ENCODE data around the gene SPNS3. TPM values are rescaled to one million over a fixed set of nuclear protein-coding genes. Genes with fewer than 3 reads are reported as not detected.

The SPNS3 gene
- total RNA-seq, 1 experiment from 2014 or later: 0.37 TPM

DNA sequence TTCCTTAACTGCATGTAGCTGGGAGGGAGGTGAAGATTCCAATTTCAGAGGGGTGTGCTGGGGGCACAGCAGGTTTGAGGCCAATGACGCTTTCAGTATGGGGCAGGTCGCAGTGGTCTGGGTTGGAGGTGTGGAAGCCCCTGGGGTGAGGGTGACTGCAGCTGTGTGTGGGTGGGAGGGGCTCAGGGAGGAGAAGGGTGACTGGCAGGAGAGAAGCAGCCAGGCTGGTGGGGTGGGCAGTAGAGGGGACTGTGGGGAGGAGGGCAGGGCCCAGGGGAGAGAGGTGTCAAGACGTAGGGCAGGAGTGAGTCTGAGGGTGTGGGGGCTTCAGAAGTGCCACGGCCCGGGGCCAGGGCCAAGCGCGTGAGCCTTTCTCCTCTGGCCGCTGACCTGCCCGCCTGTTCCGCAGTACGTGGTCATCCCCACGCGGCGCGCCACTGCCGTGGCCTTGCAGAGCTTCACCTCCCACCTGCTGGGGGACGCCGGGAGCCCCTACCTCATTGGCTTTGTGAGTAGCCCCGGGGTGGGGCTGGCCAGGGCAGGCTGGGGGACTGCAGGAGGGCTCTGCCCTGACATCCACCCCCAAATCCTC lies 102.0 kb downstream of the SPNS3 start:
- no peaks in the 10 kb centered on the region for H3K9me2 ChIP-seq (ENCODE audit: insufficient read depth)
- ATAC-seq (peak; percentile 3), DNase-seq (ENCODE audit: low read depth, low spot score) (no peak)
- H3K9me3 ChIP-seq (ENCODE audit: control insufficient read depth in 1 of 2, insufficient read depth in 1 of 2, low read depth in 1 of 2, low read length in 2 of 2): no peaks in the 10 kb centered on the region
- no peaks in the 10 kb centered on the region for H3K27me3 ChIP-seq (ENCODE audit: insufficient read depth, low read length)
- H2AFZ ChIP-seq (ENCODE audit: low read depth, low read length, poor library complexity, severe bottlenecking): no peak overlapping the region
- no peaks in the 10 kb centered on the region; the same call in 1 of the 2 replicates for H4K20me1 ChIP-seq (ENCODE audit: insufficient read depth)
- no peak for TF ChIP-seq ELF1 (IDR thresholded peaks at IDR 0.05; ENCODE audit: borderline replicate concordance, low read depth)
- peak; percentile 18; the same call in 1 of the 2 replicates for TF ChIP-seq POLR2AphosphoS5 (IDR thresholded peaks at IDR 0.05; ENCODE audit: low read depth, low read length)
- POLR2A ChIA-PET: no interaction called here
- no peaks in the 10 kb centered on the region for H3K79me2 ChIP-seq (ENCODE audit: insufficient read depth, low read length)
- intact Hi-C loops (cut with micrococcal nuclease): no loop called here
- H3K4me2 ChIP-seq (ENCODE audit: low read length): no peak overlapping the region
- no peak overlapping the region for H3K9ac ChIP-seq (ENCODE audit: low read length)
- RAD21 ChIA-PET (ENCODE audit: low non-redundant PET in 1 of 2, low total read pairs in 2 of 2, uncharacterized antibody in 2 of 2, unreplicated experiment in 2 of 2): no interaction called here
- 0 out of 2 replicates have a peak overlapping the region, but pooled peaks have one; percentile 22 for H3K27ac ChIP-seq (ENCODE audit: low read depth, low read length)
- H3K4me1 ChIP-seq (ENCODE audit: control insufficient read depth in 1 of 2, insufficient read depth in 2 of 2, low read length in 2 of 2): peaks cover 8 to 19% of the 10 kb centered on the region in 2 experiments; a peak in 3 of 4 replicates
- peaks cover 6 to 24% of the 10 kb centered on the region in 2 experiments; a peak in 3 of 4 replicates for H3K36me3 ChIP-seq (ENCODE audit: control insufficient read depth in 1 of 2, insufficient read depth in 2 of 2, low read length in 2 of 2)
- no peak overlapping the region for H3K4me3 ChIP-seq (replicated peaks in 1 of 2; ENCODE audit: low read depth in 1 of 2, low read length in 2 of 2)
- no TSS peak for BruUV-seq (replicated peaks)
- CTCF ChIA-PET: no interaction called here

DNA sequence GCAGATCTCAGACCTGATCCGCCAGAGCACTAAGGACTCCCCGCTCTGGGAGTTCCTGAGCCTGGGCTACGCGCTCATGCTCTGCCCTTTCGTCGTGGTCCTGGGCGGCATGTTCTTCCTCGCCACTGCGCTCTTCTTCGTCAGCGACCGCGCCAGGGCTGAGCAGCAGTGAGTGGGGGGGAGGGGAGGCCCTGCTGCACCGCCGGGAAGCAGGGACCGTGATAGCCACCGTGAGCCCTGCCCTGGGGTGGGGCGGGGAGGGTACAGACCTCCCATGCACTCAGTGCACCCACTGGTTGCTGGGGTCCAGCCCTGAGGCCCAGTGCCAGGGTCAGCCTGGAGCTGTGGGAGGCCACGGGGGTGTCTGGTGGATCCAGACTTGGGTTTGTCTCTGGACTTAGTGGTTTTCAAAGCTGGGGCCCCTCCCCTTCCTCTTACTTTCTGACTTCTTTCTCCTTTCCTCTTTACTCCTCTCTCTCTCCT lies 102.6 kb downstream of the SPNS3 start:
- Histone ChIP-seq H3K36me3 (ENCODE audit: control insufficient read depth in 1 of 2, insufficient read depth in 2 of 2, low read length in 2 of 2) (peaks cover 7 to 24% of the 10 kb centered on the region in 2 experiments; a peak in 3 of 4 replicates), H3K9me2 (ENCODE audit: insufficient read depth) (no peaks in the 10 kb centered on the region), H4K20me1 (ENCODE audit: insufficient read depth) (no peaks in the 10 kb centered on the region; the same call in 1 of the 2 replicates), H3K4me3 (replicated peaks in 1 of 2; ENCODE audit: low read depth in 1 of 2, low read length in 2 of 2) (no peak overlapping the region), H3K27ac (ENCODE audit: low read depth, low read length) (no peak overlapping the region), H3K79me2 (ENCODE audit: insufficient read depth, low read length) (no peaks in the 10 kb centered on the region), H3K4me1 (ENCODE audit: control insufficient read depth in 1 of 2, insufficient read depth in 2 of 2, low read length in 2 of 2) (peaks cover 8 to 19% of the 10 kb centered on the region in 2 experiments; a peak in 3 of 4 replicates), H3K9me3 (ENCODE audit: control insufficient read depth in 1 of 2, insufficient read depth in 1 of 2, low read depth in 1 of 2, low read length in 2 of 2) (no peaks in the 10 kb centered on the region), H3K4me2 (ENCODE audit: low read length) (no peak overlapping the region), H3K27me3 (ENCODE audit: insufficient read depth, low read length) (no peaks in the 10 kb centered on the region), H2AFZ (ENCODE audit: low read depth, low read length, poor library complexity, severe bottlenecking) (no peak overlapping the region), H3K9ac (ENCODE audit: low read length) (no peak overlapping the region)
- RAD21 ChIA-PET (ENCODE audit: low non-redundant PET in 1 of 2, low total read pairs in 2 of 2, uncharacterized antibody in 2 of 2, unreplicated experiment in 2 of 2): interaction anchor here in 1 of 2 experiments (0.6 kb wide), 1 partner anchor 113 kb away, joined by 3 read pairs; no protein-coding TSS in a partner anchor
- CTCF ChIA-PET: no interaction called here
- intact Hi-C loops (cut with micrococcal nuclease): no loop called here
- TF ChIP-seq TCF7L2 (IDR thresholded peaks at IDR 0.05; ENCODE audit: borderline replicate concordance, extremely low read depth, insufficient read depth, insufficient read length): no peak
- 0 out of 2 replicates have a peak, but pooled peaks have one; percentile 30 for TF ChIP-seq POLR2AphosphoS5 (IDR thresholded peaks at IDR 0.05; ENCODE audit: low read depth, low read length)
- no TSS peak for BruUV-seq (replicated peaks)
- DNase-seq (ENCODE audit: low read depth, low spot score) (no peak), ATAC-seq (peak; percentile 1; the same call in 1 of the 2 replicates)
- POLR2A ChIA-PET: no interaction called here

Measured in HCT116 (cell line).